ENCODE results near the gene ATF4.

DNA sequence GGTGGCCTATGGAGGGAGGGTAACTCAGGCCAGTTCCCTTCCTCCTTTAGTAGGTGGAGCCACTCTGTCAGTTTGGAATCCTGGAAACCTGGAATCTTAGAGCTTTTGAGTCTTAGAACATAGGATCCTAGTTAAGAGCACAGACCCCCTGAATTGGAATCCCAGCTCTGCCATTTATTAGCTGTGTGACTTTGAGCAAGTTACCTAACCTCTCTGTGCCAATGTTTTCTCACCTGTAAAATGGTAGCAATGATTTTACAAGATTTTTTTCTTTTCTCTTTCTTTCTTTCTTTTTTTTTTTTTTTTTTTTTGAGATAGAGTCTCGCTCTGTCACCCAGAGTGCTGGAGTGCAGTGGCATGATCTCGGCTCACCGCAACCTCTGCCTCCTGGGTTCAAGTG lies 33.1 kb downstream of the ATF4 start:
- TF ChIP-seq POLR2A (IDR thresholded peaks at IDR 0.05) (no peak), POLR2AphosphoS5 (IDR thresholded peaks at IDR 0.05) (no peak)
- TF ChIP-seq, protein P1, sequence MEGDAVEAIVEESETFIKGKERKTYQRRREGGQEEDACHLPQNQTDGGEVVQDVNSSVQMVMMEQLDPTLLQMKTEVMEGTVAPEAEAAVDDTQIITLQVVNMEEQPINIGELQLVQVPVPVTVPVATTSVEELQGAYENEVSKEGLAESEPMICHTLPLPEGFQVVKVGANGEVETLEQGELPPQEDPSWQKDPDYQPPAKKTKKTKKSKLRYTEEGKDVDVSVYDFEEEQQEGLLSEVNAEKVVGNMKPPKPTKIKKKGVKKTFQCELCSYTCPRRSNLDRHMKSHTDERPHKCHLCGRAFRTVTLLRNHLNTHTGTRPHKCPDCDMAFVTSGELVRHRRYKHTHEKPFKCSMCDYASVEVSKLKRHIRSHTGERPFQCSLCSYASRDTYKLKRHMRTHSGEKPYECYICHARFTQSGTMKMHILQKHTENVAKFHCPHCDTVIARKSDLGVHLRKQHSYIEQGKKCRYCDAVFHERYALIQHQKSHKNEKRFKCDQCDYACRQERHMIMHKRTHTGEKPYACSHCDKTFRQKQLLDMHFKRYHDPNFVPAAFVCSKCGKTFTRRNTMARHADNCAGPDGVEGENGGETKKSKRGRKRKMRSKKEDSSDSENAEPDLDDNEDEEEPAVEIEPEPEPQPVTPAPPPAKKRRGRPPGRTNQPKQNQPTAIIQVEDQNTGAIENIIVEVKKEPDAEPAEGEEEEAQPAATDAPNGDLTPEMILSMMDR (IDR thresholded peaks at IDR 0.05): no peak

Measured in breast epithelium (tissue), 3 donors.